Measurements from ENCODE around the gene PTPN7. TPM values are rescaled to one million over a fixed set of nuclear protein-coding genes. Genes with fewer than 3 reads are reported as not detected.

The PTPN7 gene
- total RNA-seq, 2 donors from 2014 or later: not detected

DNA sequence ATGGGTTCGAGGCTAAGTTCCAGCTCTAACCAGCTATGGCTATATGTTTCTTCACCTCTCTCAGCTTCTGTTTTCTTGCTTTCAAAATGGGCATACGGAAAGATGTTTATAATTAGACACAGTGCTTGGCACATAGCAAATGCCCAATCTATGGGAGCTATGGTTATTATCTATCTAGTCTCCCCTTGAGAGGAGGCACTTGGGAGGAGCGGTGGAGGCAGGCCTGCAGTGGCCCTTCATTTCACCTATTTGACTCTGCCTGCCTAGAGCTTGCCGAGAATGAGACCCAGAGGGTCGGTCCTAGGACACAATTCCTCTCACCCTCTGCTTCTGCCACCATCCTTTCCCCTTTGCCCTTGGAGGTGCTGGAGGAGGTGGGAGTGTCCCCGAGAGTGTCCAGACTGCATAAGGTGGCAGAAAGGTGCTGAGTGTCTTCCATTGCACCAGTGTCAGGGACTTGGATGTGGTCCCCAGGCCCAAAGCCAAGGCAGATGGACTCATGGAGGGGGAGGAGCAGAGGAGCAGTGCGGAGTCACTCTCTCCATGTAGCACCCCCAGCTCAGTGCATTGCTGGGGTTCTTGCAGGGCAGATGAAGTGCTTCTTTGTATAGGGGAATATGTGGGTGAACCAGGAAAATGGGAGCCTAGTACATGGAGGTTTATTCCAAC lies 42.2 kb upstream of the PTPN7 start:
- H3K4me3 Mint-ChIP-seq: no peak overlapping the region
- H3K27me3 Mint-ChIP-seq (ENCODE audit: insufficient read depth): peaks cover 2% of the 10 kb centered on the region
- Histone ChIP-seq H3K9me3 (ENCODE audit: control insufficient read depth, low read length) (no peaks in the 10 kb centered on the region), H3K4me1 (ENCODE audit: control insufficient read depth, insufficient read depth, low read length) (no peaks in the 10 kb centered on the region), H3K27ac (ENCODE audit: low read depth, low read length) (no peak overlapping the region), H3K9ac (ENCODE audit: extremely low read depth, low read length, poor library complexity, severe bottlenecking) (no peak overlapping the region), H3K36me3 (ENCODE audit: control insufficient read depth, insufficient read depth, low read length) (no peaks in the 10 kb centered on the region), H3K27me3 (ENCODE audit: control insufficient read depth, insufficient read depth, low read length, poor library complexity, severe bottlenecking) (peaks cover under 1% of the 10 kb centered on the region), H3K4me3 (ENCODE audit: low read length) (no peak overlapping the region)
- H3K9me3 Mint-ChIP-seq: no peaks in the 10 kb centered on the region
- DNase-seq: no peak
- H3K36me3 Mint-ChIP-seq (ENCODE audit: low read depth): no peaks in the 10 kb centered on the region
- WGBS, 2 experiments (ENCODE audit: insufficient coverage in 1 of 2, insufficient read length in 1 of 2): 93 to 100% methylated on average over 2 to 7 of the region's 7 CpGs
- no peak overlapping the region for H3K27ac Mint-ChIP-seq
- TF ChIP-seq, protein P1, sequence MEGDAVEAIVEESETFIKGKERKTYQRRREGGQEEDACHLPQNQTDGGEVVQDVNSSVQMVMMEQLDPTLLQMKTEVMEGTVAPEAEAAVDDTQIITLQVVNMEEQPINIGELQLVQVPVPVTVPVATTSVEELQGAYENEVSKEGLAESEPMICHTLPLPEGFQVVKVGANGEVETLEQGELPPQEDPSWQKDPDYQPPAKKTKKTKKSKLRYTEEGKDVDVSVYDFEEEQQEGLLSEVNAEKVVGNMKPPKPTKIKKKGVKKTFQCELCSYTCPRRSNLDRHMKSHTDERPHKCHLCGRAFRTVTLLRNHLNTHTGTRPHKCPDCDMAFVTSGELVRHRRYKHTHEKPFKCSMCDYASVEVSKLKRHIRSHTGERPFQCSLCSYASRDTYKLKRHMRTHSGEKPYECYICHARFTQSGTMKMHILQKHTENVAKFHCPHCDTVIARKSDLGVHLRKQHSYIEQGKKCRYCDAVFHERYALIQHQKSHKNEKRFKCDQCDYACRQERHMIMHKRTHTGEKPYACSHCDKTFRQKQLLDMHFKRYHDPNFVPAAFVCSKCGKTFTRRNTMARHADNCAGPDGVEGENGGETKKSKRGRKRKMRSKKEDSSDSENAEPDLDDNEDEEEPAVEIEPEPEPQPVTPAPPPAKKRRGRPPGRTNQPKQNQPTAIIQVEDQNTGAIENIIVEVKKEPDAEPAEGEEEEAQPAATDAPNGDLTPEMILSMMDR (conservative IDR thresholded peaks at IDR 0.05): no peak
- no peaks in the 10 kb centered on the region for H3K4me1 Mint-ChIP-seq

DNA sequence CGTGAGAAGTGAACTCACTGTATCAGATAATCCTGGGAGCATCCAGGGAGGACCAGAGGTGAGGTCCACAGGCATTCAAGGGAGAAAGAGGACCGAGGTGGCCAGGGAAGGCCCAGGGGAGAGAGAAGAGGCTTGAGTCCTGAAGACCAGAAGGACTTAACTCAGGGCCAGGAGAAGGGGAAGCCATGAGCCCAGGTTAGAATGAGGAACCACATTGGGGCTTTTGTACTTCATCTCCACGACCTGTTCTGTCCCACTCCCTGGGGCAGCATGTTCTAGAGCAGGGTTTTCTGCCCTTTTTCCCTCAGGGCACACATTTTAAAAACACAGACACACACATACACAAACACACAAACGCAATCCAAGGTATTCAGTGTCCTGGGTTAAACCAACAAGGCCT lies 41.6 kb upstream of the PTPN7 start:
- peaks cover 7% of the 10 kb centered on the region for H3K27me3 ChIP-seq (ENCODE audit: control insufficient read depth, insufficient read depth, low read length, poor library complexity, severe bottlenecking)
- no peaks in the 10 kb centered on the region for H3K36me3 ChIP-seq (ENCODE audit: control insufficient read depth, insufficient read depth, low read length)
- Mint-ChIP-seq H3K4me3 (no peak overlapping the region), H3K36me3 (ENCODE audit: low read depth) (no peaks in the 10 kb centered on the region), H3K27ac (no peak overlapping the region), H3K9me3 (no peaks in the 10 kb centered on the region), H3K4me1 (no peaks in the 10 kb centered on the region), H3K27me3 (ENCODE audit: insufficient read depth) (peaks cover 6% of the 10 kb centered on the region)
- no peak overlapping the region for H3K4me3 ChIP-seq (ENCODE audit: low read length)
- 80 to 88% methylated on average over 2 to 4 of the region's 4 CpGs for WGBS, 2 experiments (ENCODE audit: insufficient coverage in 1 of 2, insufficient read length in 1 of 2)
- H3K9me3 ChIP-seq (ENCODE audit: control insufficient read depth, low read length): no peaks in the 10 kb centered on the region
- TF ChIP-seq, protein P1 (conservative IDR thresholded peaks at IDR 0.05): no peak
- H3K4me1 ChIP-seq (ENCODE audit: control insufficient read depth, insufficient read depth, low read length): no peaks in the 10 kb centered on the region
- H3K27ac ChIP-seq (ENCODE audit: low read depth, low read length): no peak overlapping the region
- DNase-seq: no peak
- H3K9ac ChIP-seq (ENCODE audit: extremely low read depth, low read length, poor library complexity, severe bottlenecking): no peak overlapping the region

DNA sequence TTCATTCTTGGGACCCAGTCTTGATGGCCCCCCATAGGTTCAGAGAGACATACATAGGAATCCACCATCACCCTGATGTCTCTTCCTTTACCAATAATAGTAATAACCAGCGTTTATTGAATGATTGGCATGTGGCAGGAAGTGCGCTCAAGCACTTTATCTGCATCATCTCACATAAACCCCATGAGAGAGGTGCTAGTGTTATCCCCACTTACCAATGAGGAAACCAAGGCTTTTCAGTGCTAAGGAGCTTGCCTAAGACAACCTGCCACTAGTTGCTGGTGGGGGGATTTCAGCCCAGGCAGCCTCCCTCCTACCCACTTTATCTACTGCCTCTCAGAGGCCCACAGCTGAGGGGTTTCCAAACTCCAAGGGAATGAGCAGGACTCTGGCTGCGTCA lies 40.9 kb upstream of the PTPN7 start:
- Mint-ChIP-seq H3K9me3 (no peaks in the 10 kb centered on the region), H3K36me3 (ENCODE audit: low read depth) (no peaks in the 10 kb centered on the region), H3K4me1 (no peaks in the 10 kb centered on the region), H3K4me3 (no peak overlapping the region), H3K27ac (no peak overlapping the region), H3K27me3 (ENCODE audit: insufficient read depth) (peaks cover 12% of the 10 kb centered on the region)
- 86 to 100% methylated on average over 1 to 3 of the region's 3 CpGs for WGBS, 2 experiments (ENCODE audit: insufficient coverage in 1 of 2, insufficient read length in 1 of 2)
- TF ChIP-seq, protein P1 (conservative IDR thresholded peaks at IDR 0.05): no peak
- no peaks in the 10 kb centered on the region for H3K36me3 ChIP-seq (ENCODE audit: control insufficient read depth, insufficient read depth, low read length)
- no peak overlapping the region for H3K27ac ChIP-seq (ENCODE audit: low read depth, low read length)
- H3K9ac ChIP-seq (ENCODE audit: extremely low read depth, low read length, poor library complexity, severe bottlenecking): no peak overlapping the region
- H3K27me3 ChIP-seq (ENCODE audit: control insufficient read depth, insufficient read depth, low read length, poor library complexity, severe bottlenecking): peaks cover 13% of the 10 kb centered on the region
- H3K9me3 ChIP-seq (ENCODE audit: control insufficient read depth, low read length): no peaks in the 10 kb centered on the region
- no peak for DNase-seq
- H3K4me3 ChIP-seq (ENCODE audit: low read length): no peak overlapping the region
- no peaks in the 10 kb centered on the region for H3K4me1 ChIP-seq (ENCODE audit: control insufficient read depth, insufficient read depth, low read length)

All from endodermal cell (in vitro differentiated cells).